ENCODE data around the gene UBE3C. TPM values are rescaled to one million over a fixed set of nuclear protein-coding genes. Genes with fewer than 3 reads are reported as not detected.
"Not testable (repeated sequence)": the region's sequence is repeated elsewhere in the genome, so short reads cannot be mapped to it uniquely, and the experiment has no call there.

The UBE3C gene
- total and polyA plus RNA-seq, 7 experiments from 2014 or later, result 21.3 to 64.6 (median 53.9) TPM

- DNase-seq; H3K4me1 Mint-ChIP-seq; H3K4me3 Mint-ChIP-seq; H3K27me3 ChIP-seq (ENCODE audit: control insufficient read depth in 2 of 2, insufficient read depth in 2 of 2, low read length in 2 of 2); CTCF ChIA-PET; H3K4me3 ChIP-seq (ENCODE audit: low read length); POLR2A ChIA-PET; H3K36me3 Mint-ChIP-seq; H3K27ac Mint-ChIP-seq; H3K4me1 ChIP-seq (ENCODE audit: control insufficient read depth in 2 of 2, insufficient read depth in 2 of 2, low read length in 2 of 2); intact Hi-C loops (cut with micrococcal nuclease); ATAC-seq; H3K9me3 ChIP-seq (ENCODE audit: control insufficient read depth in 2 of 3, low read length in 3 of 3); H3K36me3 ChIP-seq (ENCODE audit: control insufficient read depth in 2 of 3, insufficient read depth in 3 of 3, low read length in 3 of 3); H3K27ac ChIP-seq (ENCODE audit: low read depth, low read length): not testable (repeated sequence)
- H3K9me3 Mint-ChIP-seq, result peaks cover 0 to 36% (median 13%) of the 10 kb centered on the region in 11 donors
- H3K27me3 Mint-ChIP-seq, result peaks cover 8 to 22% (median 17%) of the 10 kb centered on the region in 5 donors
Observed at GRCh38 chr7:157100005-157100404, 38.7 kb upstream of the UBE3C start.

DNA sequence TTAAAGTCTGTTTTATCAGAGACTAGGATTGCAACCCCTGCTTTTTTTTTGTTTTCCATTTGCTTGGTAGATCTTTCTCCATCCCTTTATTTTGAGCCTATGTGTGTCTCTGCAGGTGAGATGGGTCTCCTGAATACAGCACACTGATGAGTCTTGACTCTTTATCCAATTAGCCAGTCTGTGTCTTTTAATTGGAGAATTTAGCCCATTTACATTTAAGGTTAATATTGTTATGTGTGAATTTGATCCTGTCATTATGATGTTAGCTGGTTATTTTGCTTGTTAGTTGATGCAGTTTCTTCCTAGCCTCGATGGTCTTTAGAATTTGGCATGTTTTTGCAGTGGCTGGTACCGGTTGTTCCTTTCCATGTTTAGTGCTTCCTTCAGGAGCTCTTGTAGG lies 35.1 kb upstream of the UBE3C start:
- H3K4me1 ChIP-seq (ENCODE audit: control insufficient read depth in 2 of 2, insufficient read depth in 2 of 2, low read length in 2 of 2); H3K4me3 Mint-ChIP-seq; H3K36me3 Mint-ChIP-seq; H3K4me3 ChIP-seq (ENCODE audit: low read length); DNase-seq; H3K27ac Mint-ChIP-seq; POLR2A ChIA-PET; H3K36me3 ChIP-seq (ENCODE audit: control insufficient read depth in 2 of 3, insufficient read depth in 3 of 3, low read length in 3 of 3); CTCF ChIA-PET; H3K27me3 ChIP-seq (ENCODE audit: control insufficient read depth in 2 of 2, insufficient read depth in 2 of 2, low read length in 2 of 2); ATAC-seq; intact Hi-C loops (cut with micrococcal nuclease); H3K27ac ChIP-seq (ENCODE audit: low read depth, low read length); H3K4me1 Mint-ChIP-seq: not testable (repeated sequence)
- peaks cover 0 to 69% (median 28%) of the 10 kb centered on the region in 11 donors for H3K9me3 Mint-ChIP-seq
- peaks cover 14 to 39% (median 33%) of the 10 kb centered on the region in 5 donors for H3K27me3 Mint-ChIP-seq
- peaks cover 0 to 13% (median 0%) of the 10 kb centered on the region in 3 experiments for H3K9me3 ChIP-seq (ENCODE audit: control insufficient read depth in 2 of 3, low read length in 3 of 3)

GRCh38 chr7:157111311-157111710 lies 27.4 kb upstream of the UBE3C start:
- H3K27me3 Mint-ChIP-seq, result peaks cover 0 to 47% (median 29%) of the 10 kb centered on the region in 5 donors
- DNase-seq (no peak), ATAC-seq (no peak)

GRCh38 chr7:157112706-157113105 lies 26.0 kb upstream of the UBE3C start:
- ATAC-seq (no peak), DNase-seq (no peak)
- Histone ChIP-seq H3K36me3 (ENCODE audit: control insufficient read depth in 2 of 3, insufficient read depth in 3 of 3, low read length in 3 of 3) (no peaks in the 10 kb centered on the region), H3K4me1 (ENCODE audit: control insufficient read depth in 2 of 2, insufficient read depth in 2 of 2, low read length in 2 of 2) (no peaks in the 10 kb centered on the region), H3K4me3 (ENCODE audit: low read length) (no peak overlapping the region), H3K27ac (ENCODE audit: low read depth, low read length) (no peak overlapping the region), H3K27me3 (ENCODE audit: control insufficient read depth in 2 of 2, insufficient read depth in 2 of 2, low read length in 2 of 2) (no peaks in the 10 kb centered on the region), H3K9me3 (ENCODE audit: control insufficient read depth in 2 of 3, low read length in 3 of 3) (peaks cover 0 to 10% (median 0%) of the 10 kb centered on the region in 3 experiments)
- intact Hi-C loops (cut with micrococcal nuclease), result no loop called here
- no peak overlapping the region for H3K4me3 Mint-ChIP-seq
- ChIA-PET POLR2A (no interaction called here), CTCF (no interaction called here)
- peaks cover 0 to 35% (median 22%) of the 10 kb centered on the region in 5 donors for H3K27me3 Mint-ChIP-seq
- H3K9me3 Mint-ChIP-seq, result peaks cover 0 to 36% (median 14%) of the 10 kb centered on the region in 11 donors
- H3K4me1 Mint-ChIP-seq, result no peaks in the 10 kb centered on the region
- peaks cover 0 to 5% (median 0%) of the 10 kb centered on the region in 5 donors for H3K36me3 Mint-ChIP-seq
- H3K27ac Mint-ChIP-seq, result no peak overlapping the region

More at GRCh38 chr7:157111311-157111710, 27.4 kb upstream of the UBE3C start:
- intact Hi-C loops (cut with micrococcal nuclease), result no loop called here
- Histone ChIP-seq H3K9me3 (ENCODE audit: control insufficient read depth in 2 of 3, low read length in 3 of 3) (peaks cover 0 to 13% (median 0%) of the 10 kb centered on the region in 3 experiments), H3K27me3 (ENCODE audit: control insufficient read depth in 2 of 2, insufficient read depth in 2 of 2, low read length in 2 of 2) (no peaks in the 10 kb centered on the region), H3K27ac (ENCODE audit: low read depth, low read length) (no peak overlapping the region), H3K36me3 (ENCODE audit: control insufficient read depth in 2 of 3, insufficient read depth in 3 of 3, low read length in 3 of 3) (no peaks in the 10 kb centered on the region), H3K4me1 (ENCODE audit: control insufficient read depth in 2 of 2, insufficient read depth in 2 of 2, low read length in 2 of 2) (no peaks in the 10 kb centered on the region), H3K4me3 (ENCODE audit: low read length) (no peak overlapping the region)
- Mint-ChIP-seq H3K9me3 (peaks cover 0 to 48% (median 17%) of the 10 kb centered on the region in 11 donors), H3K27ac (no peak overlapping the region), H3K4me3 (no peak overlapping the region), H3K4me1 (no peaks in the 10 kb centered on the region), H3K36me3 (peaks cover 0 to 8% (median 0%) of the 10 kb centered on the region in 5 donors)
- ChIA-PET CTCF (no interaction called here), POLR2A (no interaction called here)

- H3K9me3 Mint-ChIP-seq, result peaks cover 0 to 34% (median 12%) of the 10 kb centered on the region in 11 donors
- no peaks in the 10 kb centered on the region for H3K4me1 Mint-ChIP-seq
- DNase-seq (no peak), ATAC-seq (no peak)
- no peak overlapping the region for H3K4me3 ChIP-seq (ENCODE audit: low read length)
- H3K4me3 Mint-ChIP-seq, result no peak overlapping the region
- H3K27ac Mint-ChIP-seq, result no peak overlapping the region
- H3K27me3 Mint-ChIP-seq, result peaks cover 0 to 29% (median 22%) of the 10 kb centered on the region in 5 donors
- peaks cover 0 to 4% (median 0%) of the 10 kb centered on the region in 5 donors for H3K36me3 Mint-ChIP-seq
- H3K36me3 ChIP-seq (ENCODE audit: control insufficient read depth in 2 of 3, insufficient read depth in 3 of 3, low read length in 3 of 3), result no peaks in the 10 kb centered on the region
- POLR2A ChIA-PET, result no interaction called here
- H3K27ac ChIP-seq (ENCODE audit: low read depth, low read length), result no peak overlapping the region
- intact Hi-C loops (cut with micrococcal nuclease), result no loop called here
- H3K9me3 ChIP-seq (ENCODE audit: control insufficient read depth in 2 of 3, low read length in 3 of 3), result peaks cover 0 to under 1% (median 0%) of the 10 kb centered on the region in 3 experiments
- CTCF ChIA-PET, result no interaction called here
- H3K4me1 ChIP-seq (ENCODE audit: control insufficient read depth in 2 of 2, insufficient read depth in 2 of 2, low read length in 2 of 2), result no peaks in the 10 kb centered on the region
- H3K27me3 ChIP-seq (ENCODE audit: control insufficient read depth in 2 of 2, insufficient read depth in 2 of 2, low read length in 2 of 2), result no peaks in the 10 kb centered on the region
Observed at GRCh38 chr7:157113607-157114006, 25.1 kb upstream of the UBE3C start.

DNA sequence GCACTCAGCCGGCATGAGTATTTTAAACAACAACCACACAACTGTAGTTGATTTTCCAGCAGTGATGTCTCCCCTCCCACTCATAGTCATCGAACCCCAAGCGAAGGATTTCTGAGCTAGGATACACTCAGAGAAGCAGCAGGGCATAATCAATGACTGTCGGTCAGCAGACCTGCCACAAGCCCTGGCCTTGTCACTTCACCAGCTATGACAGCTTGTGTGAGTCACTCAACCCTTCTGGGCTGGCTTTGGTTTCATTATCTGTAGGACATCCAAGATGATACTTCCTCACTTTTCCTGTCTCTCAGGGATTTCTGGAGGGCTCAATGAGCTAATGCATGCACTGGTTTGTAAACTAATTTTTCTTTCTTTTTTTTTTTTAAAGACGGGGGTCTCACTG lies 22.0 kb upstream of the UBE3C start:
- DNase-seq (no peak), ATAC-seq (no peak)
- peaks cover 0 to 4% (median 0%) of the 10 kb centered on the region in 5 donors for H3K36me3 Mint-ChIP-seq
- H3K9me3 Mint-ChIP-seq, result peaks cover 0 to 19% (median 9%) of the 10 kb centered on the region in 11 donors
- no peak overlapping the region for H3K4me3 Mint-ChIP-seq
- Histone ChIP-seq H3K4me3 (ENCODE audit: low read length) (no peak overlapping the region), H3K36me3 (ENCODE audit: control insufficient read depth in 2 of 3, insufficient read depth in 3 of 3, low read length in 3 of 3) (no peaks in the 10 kb centered on the region), H3K9me3 (ENCODE audit: control insufficient read depth in 2 of 3, low read length in 3 of 3) (no peaks in the 10 kb centered on the region), H3K27me3 (ENCODE audit: control insufficient read depth in 2 of 2, insufficient read depth in 2 of 2, low read length in 2 of 2) (no peaks in the 10 kb centered on the region), H3K27ac (ENCODE audit: low read depth, low read length) (no peak overlapping the region), H3K4me1 (ENCODE audit: control insufficient read depth in 2 of 2, insufficient read depth in 2 of 2, low read length in 2 of 2) (no peaks in the 10 kb centered on the region)
- H3K4me1 Mint-ChIP-seq, result no peaks in the 10 kb centered on the region
- H3K27ac Mint-ChIP-seq, result no peak overlapping the region
- ChIA-PET POLR2A (interaction anchor here (0.6 kb wide), 1 partner anchor 300 kb away, joined by 3 read pairs; no protein-coding TSS in a partner anchor), CTCF (no interaction called here)
- peaks cover 0 to 21% (median 10%) of the 10 kb centered on the region in 5 donors for H3K27me3 Mint-ChIP-seq
- intact Hi-C loops (cut with micrococcal nuclease), result no loop called here

DNA sequence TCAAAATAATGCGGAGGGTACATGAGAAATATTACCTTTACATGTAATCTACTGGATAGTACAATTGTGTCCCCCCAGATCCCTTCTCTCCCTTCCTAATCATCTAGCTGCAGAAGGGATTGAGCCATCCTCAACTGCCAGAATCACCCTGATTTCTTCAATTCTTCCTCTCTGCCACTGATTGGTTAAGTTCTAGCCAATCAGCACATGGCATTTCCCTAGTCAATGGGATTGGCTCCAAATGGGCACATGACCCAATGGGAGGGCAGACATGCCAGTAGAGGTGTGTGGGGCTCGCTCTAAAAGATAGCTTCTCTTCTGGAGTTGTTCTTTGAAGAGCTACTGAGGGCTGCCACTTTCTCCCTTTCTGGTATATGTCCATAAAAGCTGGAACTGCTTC lies 20.9 kb upstream of the UBE3C start:
- intact Hi-C loops (cut with micrococcal nuclease), result no loop called here
- Mint-ChIP-seq H3K36me3 (peaks cover 0 to 4% (median 0%) of the 10 kb centered on the region in 5 donors), H3K4me1 (no peaks in the 10 kb centered on the region), H3K4me3 (peak overlapping the region in 1 of 10 donors; percentile 13), H3K27ac (no peak overlapping the region), H3K9me3 (peaks cover 0 to 12% (median 6%) of the 10 kb centered on the region in 11 donors), H3K27me3 (peaks cover 0 to 15% (median 4%) of the 10 kb centered on the region in 5 donors)
- POLR2A ChIA-PET, result no interaction called here
- H3K27ac ChIP-seq (ENCODE audit: low read depth, low read length), result no peak overlapping the region
- no peaks in the 10 kb centered on the region for H3K36me3 ChIP-seq (ENCODE audit: control insufficient read depth in 2 of 3, insufficient read depth in 3 of 3, low read length in 3 of 3)
- no peaks in the 10 kb centered on the region for H3K4me1 ChIP-seq (ENCODE audit: control insufficient read depth in 2 of 2, insufficient read depth in 2 of 2, low read length in 2 of 2)
- no peaks in the 10 kb centered on the region for H3K9me3 ChIP-seq (ENCODE audit: control insufficient read depth in 2 of 3, low read length in 3 of 3)
- DNase-seq, result no peak
- no peak overlapping the region for H3K4me3 ChIP-seq (ENCODE audit: low read length)
- ATAC-seq, result no peak
- no peaks in the 10 kb centered on the region for H3K27me3 ChIP-seq (ENCODE audit: control insufficient read depth in 2 of 2, insufficient read depth in 2 of 2, low read length in 2 of 2)
- CTCF ChIA-PET, result no interaction called here
